ENCODE measurements around the gene LRP10. TPM values are rescaled to one million over a fixed set of nuclear protein-coding genes. Genes with fewer than 3 reads are reported as not detected.

The LRP10 gene
- total and polyA plus RNA-seq, 2 donors (not counting 1 experiment from before 2014, with no cell fraction given) = 99.7 to 120 TPM

GRCh38 chr14:22854963-22855724, 16.4 kb upstream of the LRP10 start:
- Histone ChIP-seq H3K4me2 (replicated peaks; ENCODE audit: low read depth, low read length, poor library complexity, severe bottlenecking) (no peak overlapping the region), H3K4me3 (ENCODE audit: control extremely low read depth in 1 of 5, extremely low read depth in 1 of 5, insufficient read depth in 1 of 5, low read depth in 2 of 5, low read length in 4 of 5) (no peak overlapping the region), H3K36me3 (replicated peaks in 1 of 2; ENCODE audit: control extremely low read depth in 1 of 2, control insufficient read depth in 1 of 2, extremely low read depth in 1 of 2, insufficient read depth in 2 of 2, low read length in 1 of 2) (no peaks in the 10 kb centered on the region), H3K9me3 (ENCODE audit: control extremely low read depth in 1 of 3, control insufficient read depth in 2 of 3, insufficient read depth in 1 of 3, low read length in 2 of 3) (peaks cover 0 to 6% (median 2%) of the 10 kb centered on the region in 3 donors), H3K27ac (ENCODE audit: low read length in 2 of 2) (no peak overlapping the region), H2AFZ (ENCODE audit: insufficient read depth, low read depth, low read length, poor library complexity, severe bottlenecking) (no peak overlapping the region), H3K79me2 (ENCODE audit: control insufficient read depth, insufficient read depth, low read length) (no peaks in the 10 kb centered on the region), H4K20me1 (ENCODE audit: control insufficient read depth, insufficient read depth, low read length, poor library complexity, severe bottlenecking) (no peaks in the 10 kb centered on the region), H3K9ac (ENCODE audit: low read length) (no peak overlapping the region), H3K4me1 (ENCODE audit: control insufficient read depth in 2 of 2, insufficient read depth in 2 of 2, low read length in 2 of 2) (peaks cover 0 to 8% of the 10 kb centered on the region in 2 donors), H3K27me3 (replicated peaks in 1 of 4; ENCODE audit: control extremely low read depth in 1 of 4, control insufficient read depth in 3 of 4, insufficient read depth in 4 of 4, low read length in 3 of 4) (no peaks in the 10 kb centered on the region)
- no peaks in the 10 kb centered on the region for H3K27me3 Mint-ChIP-seq
- intact Hi-C loops (cut with micrococcal nuclease) = loop anchor here (5.0 to 10.0 kb wide), 2 partner anchors 258 to 540 kb away; partner anchors contain the start of gene ABHD4
- no peak overlapping the region for H3K27ac Mint-ChIP-seq
- H3K4me3 Mint-ChIP-seq = no peak overlapping the region
- ATAC-seq (ENCODE audit: low read depth) (no peak), DNase-seq (no peak)
- ChIA-PET CTCF (interaction anchor here (0.6 to 12.0 kb wide), 32 partner anchors 10 to 480 kb away, joined by 3 to 207 read pairs (median 10); partner anchors contain the start of genes ABHD4, AJUBA, DAD1 and LRP10), POLR2A (interaction anchor here (0.6 to 0.7 kb wide), 2 partner anchors 204 to 285 kb away, joined by 4 to 6 read pairs; no protein-coding TSS in a partner anchor)
- H3K4me1 Mint-ChIP-seq = peaks cover 8% of the 10 kb centered on the region
- WGBS (ENCODE audit: insufficient coverage) = 92% methylated on average over 6 of the region's 8 CpGs
- TF ChIP-seq EZH2 (IDR thresholded peaks at IDR 0.05; ENCODE audit: borderline replicate concordance, insufficient read depth, low read depth, low read length, poor library complexity, severe bottlenecking) = no peak
- TF ChIP-seq, protein P1, sequence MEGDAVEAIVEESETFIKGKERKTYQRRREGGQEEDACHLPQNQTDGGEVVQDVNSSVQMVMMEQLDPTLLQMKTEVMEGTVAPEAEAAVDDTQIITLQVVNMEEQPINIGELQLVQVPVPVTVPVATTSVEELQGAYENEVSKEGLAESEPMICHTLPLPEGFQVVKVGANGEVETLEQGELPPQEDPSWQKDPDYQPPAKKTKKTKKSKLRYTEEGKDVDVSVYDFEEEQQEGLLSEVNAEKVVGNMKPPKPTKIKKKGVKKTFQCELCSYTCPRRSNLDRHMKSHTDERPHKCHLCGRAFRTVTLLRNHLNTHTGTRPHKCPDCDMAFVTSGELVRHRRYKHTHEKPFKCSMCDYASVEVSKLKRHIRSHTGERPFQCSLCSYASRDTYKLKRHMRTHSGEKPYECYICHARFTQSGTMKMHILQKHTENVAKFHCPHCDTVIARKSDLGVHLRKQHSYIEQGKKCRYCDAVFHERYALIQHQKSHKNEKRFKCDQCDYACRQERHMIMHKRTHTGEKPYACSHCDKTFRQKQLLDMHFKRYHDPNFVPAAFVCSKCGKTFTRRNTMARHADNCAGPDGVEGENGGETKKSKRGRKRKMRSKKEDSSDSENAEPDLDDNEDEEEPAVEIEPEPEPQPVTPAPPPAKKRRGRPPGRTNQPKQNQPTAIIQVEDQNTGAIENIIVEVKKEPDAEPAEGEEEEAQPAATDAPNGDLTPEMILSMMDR (IDR thresholded peaks at IDR 0.05) = no peak
- no peaks in the 10 kb centered on the region for H3K9me3 Mint-ChIP-seq (ENCODE audit: insufficient read depth)

- intact Hi-C loops (cut with micrococcal nuclease) = loop anchor here (10.0 kb wide), 1 partner anchor 542 kb away; no protein-coding TSS in a partner anchor
- H3K36me3 ChIP-seq (replicated peaks in 1 of 2; ENCODE audit: control extremely low read depth in 1 of 2, control insufficient read depth in 1 of 2, extremely low read depth in 1 of 2, insufficient read depth in 2 of 2, low read length in 1 of 2) = no peaks in the 10 kb centered on the region
- Mint-ChIP-seq H3K9me3 (ENCODE audit: insufficient read depth) (no peaks in the 10 kb centered on the region), H3K27ac (no peak overlapping the region), H3K27me3 (no peaks in the 10 kb centered on the region), H3K4me1 (peaks cover 8% of the 10 kb centered on the region), H3K4me3 (no peak overlapping the region)
- ATAC-seq (ENCODE audit: low read depth) (no peak), DNase-seq (no peak)
- CTCF ChIA-PET = interaction anchor here (1.0 to 12.0 kb wide), 8 partner anchors 10 to 471 kb away, joined by 3 to 207 read pairs (median 32); partner anchors contain the start of gene OXA1L
- peaks cover 0 to 6% (median 2%) of the 10 kb centered on the region in 3 donors for H3K9me3 ChIP-seq (ENCODE audit: control extremely low read depth in 1 of 3, control insufficient read depth in 2 of 3, insufficient read depth in 1 of 3, low read length in 2 of 3)
- H3K27me3 ChIP-seq (replicated peaks in 1 of 4; ENCODE audit: control extremely low read depth in 1 of 4, control insufficient read depth in 3 of 4, insufficient read depth in 4 of 4, low read length in 3 of 4) = peaks cover 0 to 2% (median 0%) of the 10 kb centered on the region in 4 experiments
- H3K4me1 ChIP-seq (ENCODE audit: control insufficient read depth in 2 of 2, insufficient read depth in 2 of 2, low read length in 2 of 2) = peaks cover 0 to 8% of the 10 kb centered on the region in 2 donors
- no peak overlapping the region for H2AFZ ChIP-seq (ENCODE audit: insufficient read depth, low read depth, low read length, poor library complexity, severe bottlenecking)
- no peak overlapping the region for H3K27ac ChIP-seq (ENCODE audit: low read length in 2 of 2)
- H3K9ac ChIP-seq (ENCODE audit: low read length) = no peak overlapping the region
- H3K4me3 ChIP-seq (ENCODE audit: control extremely low read depth in 1 of 5, extremely low read depth in 1 of 5, insufficient read depth in 1 of 5, low read depth in 2 of 5, low read length in 4 of 5) = no peak overlapping the region
- no peaks in the 10 kb centered on the region for H3K79me2 ChIP-seq (ENCODE audit: control insufficient read depth, insufficient read depth, low read length)
- no peaks in the 10 kb centered on the region for H4K20me1 ChIP-seq (ENCODE audit: control insufficient read depth, insufficient read depth, low read length, poor library complexity, severe bottlenecking)
- H3K4me2 ChIP-seq (replicated peaks; ENCODE audit: low read depth, low read length, poor library complexity, severe bottlenecking) = no peak overlapping the region
- TF ChIP-seq, protein P1 (IDR thresholded peaks at IDR 0.05) = no peak
- no peak for TF ChIP-seq EZH2 (IDR thresholded peaks at IDR 0.05; ENCODE audit: borderline replicate concordance, insufficient read depth, low read depth, low read length, poor library complexity, severe bottlenecking)
- POLR2A ChIA-PET = no interaction called here
- 98% methylated on average over 3 of the region's 5 CpGs for WGBS (ENCODE audit: insufficient coverage)
These were observed 15.1 kb upstream of the LRP10 start for GRCh38 chr14:22856428-22856827.
